ENCODE data around the gene SMIM38. TPM values are rescaled to one million over a fixed set of nuclear protein-coding genes. Genes with fewer than 3 reads are reported as not detected.

SMIM38 gene
- total RNA-seq, 4 donors from 2014 or later: 0.45 to 2.3 (median 2.0) TPM; not detected in 1

DNA sequence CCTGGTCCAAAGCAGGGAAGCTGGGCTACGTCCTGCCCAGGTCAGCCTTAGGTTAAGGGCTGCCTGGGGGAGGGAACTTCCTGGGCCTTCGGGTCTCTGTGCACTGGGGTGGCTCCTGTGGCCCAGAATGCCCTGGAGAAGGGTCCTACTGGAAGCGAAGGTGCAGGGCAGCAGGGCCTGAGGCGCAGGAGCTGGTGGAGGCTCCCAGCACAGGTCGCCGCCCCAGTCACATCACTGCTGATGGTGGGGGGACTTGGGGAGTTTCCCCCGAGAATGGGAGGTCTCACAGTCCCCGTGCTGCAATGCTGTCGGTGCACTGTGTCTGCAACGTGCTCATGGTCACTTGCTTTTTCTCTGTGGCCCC, 815 bp upstream of the SMIM38 start:
- TF ChIP-seq POLR2A (IDR thresholded peaks at IDR 0.05): no peak
- TF ChIP-seq, protein P1, sequence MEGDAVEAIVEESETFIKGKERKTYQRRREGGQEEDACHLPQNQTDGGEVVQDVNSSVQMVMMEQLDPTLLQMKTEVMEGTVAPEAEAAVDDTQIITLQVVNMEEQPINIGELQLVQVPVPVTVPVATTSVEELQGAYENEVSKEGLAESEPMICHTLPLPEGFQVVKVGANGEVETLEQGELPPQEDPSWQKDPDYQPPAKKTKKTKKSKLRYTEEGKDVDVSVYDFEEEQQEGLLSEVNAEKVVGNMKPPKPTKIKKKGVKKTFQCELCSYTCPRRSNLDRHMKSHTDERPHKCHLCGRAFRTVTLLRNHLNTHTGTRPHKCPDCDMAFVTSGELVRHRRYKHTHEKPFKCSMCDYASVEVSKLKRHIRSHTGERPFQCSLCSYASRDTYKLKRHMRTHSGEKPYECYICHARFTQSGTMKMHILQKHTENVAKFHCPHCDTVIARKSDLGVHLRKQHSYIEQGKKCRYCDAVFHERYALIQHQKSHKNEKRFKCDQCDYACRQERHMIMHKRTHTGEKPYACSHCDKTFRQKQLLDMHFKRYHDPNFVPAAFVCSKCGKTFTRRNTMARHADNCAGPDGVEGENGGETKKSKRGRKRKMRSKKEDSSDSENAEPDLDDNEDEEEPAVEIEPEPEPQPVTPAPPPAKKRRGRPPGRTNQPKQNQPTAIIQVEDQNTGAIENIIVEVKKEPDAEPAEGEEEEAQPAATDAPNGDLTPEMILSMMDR (IDR thresholded peaks at IDR 0.05): no peak
- 77 to 88% methylated on average over 4 to 10 of the region's 10 CpGs for WGBS, 2 donors
- no peak overlapping the region for H3K27ac ChIP-seq
- intact Hi-C loops (cut with DNase I): no loop called here
- no peaks in the 10 kb centered on the region for H3K9me3 ChIP-seq
- H3K4me3 ChIP-seq (replicated peaks in 1 of 3): no peak overlapping the region
- H3K27me3 ChIP-seq: peaks cover 5% of the 10 kb centered on the region
- H3K4me1 ChIP-seq: peaks cover 0 to 8% of the 10 kb centered on the region in 2 donors
- H3K36me3 ChIP-seq: no peaks in the 10 kb centered on the region
- DNase-seq: no peak

DNA sequence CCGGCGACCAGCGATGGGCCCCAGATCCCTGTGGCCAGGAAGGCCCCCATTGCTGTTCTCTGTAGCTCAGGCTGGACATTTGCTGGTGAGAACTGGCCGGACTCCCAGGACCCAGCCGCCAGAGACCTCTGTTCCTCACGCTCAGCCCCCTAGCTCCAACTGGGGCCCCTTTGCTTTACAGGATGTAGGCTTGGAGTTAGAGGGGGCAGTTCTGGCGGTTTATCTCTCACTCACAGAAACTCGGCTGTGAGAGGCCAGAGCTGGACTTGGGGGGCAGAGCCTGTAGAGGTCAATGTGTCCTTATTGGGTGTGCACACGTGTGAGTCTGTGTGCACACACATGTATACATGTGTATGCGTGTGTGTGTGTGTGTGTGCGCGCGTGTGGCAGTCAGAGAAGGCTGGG, 502 bp downstream of the SMIM38 start:
- Histone ChIP-seq H3K4me1 (peaks cover 0 to 8% of the 10 kb centered on the region in 2 donors), H3K27me3 (peaks cover 5% of the 10 kb centered on the region), H3K36me3 (no peaks in the 10 kb centered on the region), H3K27ac (no peak overlapping the region), H3K4me3 (replicated peaks in 1 of 3) (no peak overlapping the region), H3K9me3 (no peaks in the 10 kb centered on the region)
- intact Hi-C loops (cut with DNase I): no loop called here
- no peak for DNase-seq
- TF ChIP-seq POLR2A (IDR thresholded peaks at IDR 0.05): no peak
- WGBS, 2 donors: 90 to 91% methylated on average over 4 to 13 of the region's 13 CpGs

DNA sequence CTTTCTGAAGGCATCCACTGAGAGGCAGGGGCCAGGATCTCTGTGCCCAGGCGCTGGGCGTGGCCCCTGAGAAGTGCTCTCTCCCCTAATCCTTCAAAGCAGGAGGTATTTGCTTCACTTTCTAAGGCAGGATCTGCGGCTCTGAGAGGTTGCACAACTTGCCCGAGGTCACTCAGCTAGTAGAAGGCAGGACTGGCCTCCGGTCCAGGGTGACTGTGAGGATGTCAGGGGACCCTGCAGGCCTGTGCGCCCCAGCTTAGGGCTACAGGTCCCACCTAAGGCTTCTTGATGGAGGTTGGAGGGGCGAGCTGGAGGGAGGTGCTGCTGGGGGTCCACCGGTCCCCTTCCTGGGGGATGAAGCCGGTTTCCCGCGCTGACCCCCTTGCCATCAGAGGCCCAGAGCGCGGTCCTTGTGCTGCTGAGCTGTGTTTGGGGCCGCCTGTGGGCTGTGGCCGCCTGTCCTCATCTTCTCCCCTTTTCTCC, 979 bp downstream of the SMIM38 start:
- Histone ChIP-seq H3K4me3 (replicated peaks in 1 of 3) (no peak overlapping the region), H3K36me3 (no peaks in the 10 kb centered on the region), H3K27ac (no peak overlapping the region), H3K4me1 (peaks cover 0 to 8% of the 10 kb centered on the region in 2 donors), H3K9me3 (no peaks in the 10 kb centered on the region), H3K27me3 (peaks cover 5% of the 10 kb centered on the region)
- WGBS, 2 donors: 81 to 82% methylated on average over 5 to 15 of the region's 15 CpGs
- intact Hi-C loops (cut with DNase I): no loop called here
- no peak for TF ChIP-seq POLR2A (IDR thresholded peaks at IDR 0.05)
- TF ChIP-seq, protein P1 (IDR thresholded peaks at IDR 0.05): no peak
- DNase-seq: no peak

DNA sequence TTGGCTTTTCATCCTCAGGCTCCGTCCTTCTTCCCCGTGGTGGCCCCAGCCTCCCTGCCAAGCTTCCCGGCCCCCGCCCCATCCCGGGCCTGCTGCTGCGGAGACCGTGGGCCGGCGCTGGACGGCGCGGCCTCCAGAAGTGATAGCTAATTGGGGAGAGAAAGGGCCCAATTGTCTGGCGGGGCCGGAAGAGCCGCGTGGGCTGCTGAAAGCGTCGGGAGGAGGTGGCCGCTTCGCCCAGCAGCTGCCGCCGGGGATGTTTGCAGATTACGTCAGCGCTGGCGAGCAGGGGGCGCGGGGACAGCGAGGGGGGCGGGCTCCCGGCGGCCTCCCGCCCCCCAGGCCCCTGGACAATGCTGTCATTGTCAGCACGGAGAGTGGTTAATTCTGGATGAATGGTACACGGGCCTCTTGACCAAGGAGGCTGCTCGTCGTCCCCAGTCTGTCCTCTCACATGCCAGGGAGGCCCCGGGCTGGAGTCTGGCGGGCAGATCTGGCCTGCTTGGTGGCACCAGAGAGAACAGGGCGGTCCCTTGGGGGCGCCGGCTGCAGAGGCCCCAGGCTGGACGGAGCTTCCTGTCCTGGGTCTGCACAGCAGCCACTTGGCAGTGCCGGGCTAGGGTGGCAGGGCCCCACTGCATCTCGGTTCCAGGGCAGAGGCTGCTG, 1.6 kb downstream of the SMIM38 start:
- intact Hi-C loops (cut with DNase I): no loop called here

DNA sequence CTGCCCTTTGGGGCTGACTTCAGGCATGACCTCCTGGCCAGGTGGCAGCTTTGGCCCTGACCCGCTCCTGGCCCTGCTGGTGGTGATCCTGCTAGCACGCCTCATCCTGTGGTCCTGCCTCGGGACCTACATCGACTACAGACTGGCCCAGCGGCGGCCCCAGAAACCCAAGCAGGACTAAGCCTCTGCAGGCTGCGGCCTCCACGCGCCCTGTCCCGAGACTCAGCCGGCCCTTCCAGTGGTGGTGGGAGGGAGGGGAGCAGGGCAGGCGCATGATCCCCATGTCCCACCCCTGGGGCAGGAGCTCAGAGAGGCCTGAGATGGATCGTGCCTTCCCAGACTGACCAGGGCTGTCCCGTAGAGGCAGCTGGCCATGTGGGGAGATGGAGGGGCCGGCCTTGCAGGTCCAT, 2.1 kb downstream of the SMIM38 start:
- Histone ChIP-seq H3K4me3 (replicated peaks in 1 of 3) (no peak overlapping the region), H3K9me3 (no peaks in the 10 kb centered on the region), H3K4me1 (peaks cover 0 to 8% of the 10 kb centered on the region in 2 donors), H3K36me3 (no peaks in the 10 kb centered on the region), H3K27ac (no peak overlapping the region), H3K27me3 (peaks cover 5% of the 10 kb centered on the region)
- 78 to 94% methylated on average over 3 to 12 of the region's 15 CpGs for WGBS, 2 donors
- DNase-seq: no peak
- no peak for TF ChIP-seq POLR2A (IDR thresholded peaks at IDR 0.05)
- TF ChIP-seq, protein P1 (IDR thresholded peaks at IDR 0.05): no peak
- intact Hi-C loops (cut with DNase I): no loop called here

More for the DNA sequence above, 1.6 kb downstream of the SMIM38 start:
- Histone ChIP-seq H3K4me1 (peaks cover 0 to 8% of the 10 kb centered on the region in 2 donors), H3K27me3 (peaks cover 5% of the 10 kb centered on the region), H3K9me3 (no peaks in the 10 kb centered on the region), H3K4me3 (replicated peaks in 1 of 3) (no peak overlapping the region), H3K27ac (no peak overlapping the region), H3K36me3 (no peaks in the 10 kb centered on the region)
- TF ChIP-seq, protein P1 (IDR thresholded peaks at IDR 0.05): no peak
- no peak for TF ChIP-seq POLR2A (IDR thresholded peaks at IDR 0.05)
- 23 to 29% methylated on average over 16 to 24 of the region's 44 CpGs for WGBS, 2 donors
- DNase-seq: no peak
